8988T (cell line): ENCODE measurements around the gene KNCN.

ENCODE experiments used
- DNase-seq: peaks from one replicate; pipeline ENCODE4 v3.0.0; 2011

The KNCN gene

DNA sequence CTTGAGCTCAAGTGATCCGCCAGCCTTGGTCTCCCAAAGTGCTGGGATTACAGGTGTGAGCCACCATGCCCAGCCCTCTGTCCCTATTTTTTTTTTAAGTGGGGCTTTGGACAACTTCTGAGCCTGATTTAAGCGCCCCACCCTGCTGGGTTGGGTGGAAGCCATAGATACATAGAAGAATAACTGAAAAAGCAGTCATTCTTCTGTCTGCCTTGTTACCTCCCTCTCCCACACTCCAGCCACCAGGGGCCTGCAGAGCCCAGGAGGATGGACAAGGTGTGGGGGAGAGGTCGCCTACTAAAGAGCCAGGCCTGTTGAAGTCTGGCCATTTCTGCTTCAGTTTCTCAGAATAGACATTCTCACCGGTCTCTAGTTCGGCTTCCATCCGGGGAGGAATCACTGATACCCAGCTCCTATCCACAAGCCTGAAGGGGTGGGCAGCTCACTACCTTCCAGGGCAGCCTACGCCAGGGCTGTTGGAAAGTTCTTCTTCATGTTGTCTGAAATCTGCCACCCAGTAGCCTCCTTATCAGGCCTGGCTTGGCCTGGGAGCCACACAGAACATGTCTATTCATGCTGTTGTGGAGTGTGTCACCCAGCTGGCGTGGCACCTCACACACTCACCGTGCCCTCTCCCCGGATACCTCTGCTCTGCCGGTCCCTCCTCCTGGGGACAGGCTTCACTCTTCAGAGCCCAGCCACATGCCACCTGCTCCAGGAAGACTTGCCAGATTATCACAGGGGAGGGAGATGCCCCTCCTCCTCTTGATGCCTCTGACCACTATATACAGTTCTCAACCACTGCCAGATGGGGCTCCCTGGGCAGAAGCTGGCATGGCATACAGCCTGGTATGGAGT lies 27.7 kb downstream of the KNCN start:
- DNase-seq, result no peak

DNA sequence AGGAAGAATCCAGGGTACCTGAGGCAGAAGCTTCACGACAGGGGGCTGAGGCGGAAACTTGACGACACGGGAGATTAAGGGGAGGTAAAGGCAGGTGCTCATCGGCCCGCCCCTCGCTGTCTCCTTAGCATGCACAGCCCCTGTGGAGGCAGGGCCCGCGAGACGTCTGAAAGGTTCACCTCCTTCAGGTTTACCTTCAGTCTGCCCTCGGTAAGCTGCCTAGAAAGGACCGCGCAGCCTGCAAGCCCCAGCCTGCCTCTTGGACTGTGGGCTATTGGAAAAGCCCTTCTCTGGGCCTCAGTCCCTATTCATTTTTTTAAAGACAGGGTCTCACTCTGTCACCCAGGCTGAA lies 28.5 kb downstream of the KNCN start:
- DNase-seq, result no peak

DNA sequence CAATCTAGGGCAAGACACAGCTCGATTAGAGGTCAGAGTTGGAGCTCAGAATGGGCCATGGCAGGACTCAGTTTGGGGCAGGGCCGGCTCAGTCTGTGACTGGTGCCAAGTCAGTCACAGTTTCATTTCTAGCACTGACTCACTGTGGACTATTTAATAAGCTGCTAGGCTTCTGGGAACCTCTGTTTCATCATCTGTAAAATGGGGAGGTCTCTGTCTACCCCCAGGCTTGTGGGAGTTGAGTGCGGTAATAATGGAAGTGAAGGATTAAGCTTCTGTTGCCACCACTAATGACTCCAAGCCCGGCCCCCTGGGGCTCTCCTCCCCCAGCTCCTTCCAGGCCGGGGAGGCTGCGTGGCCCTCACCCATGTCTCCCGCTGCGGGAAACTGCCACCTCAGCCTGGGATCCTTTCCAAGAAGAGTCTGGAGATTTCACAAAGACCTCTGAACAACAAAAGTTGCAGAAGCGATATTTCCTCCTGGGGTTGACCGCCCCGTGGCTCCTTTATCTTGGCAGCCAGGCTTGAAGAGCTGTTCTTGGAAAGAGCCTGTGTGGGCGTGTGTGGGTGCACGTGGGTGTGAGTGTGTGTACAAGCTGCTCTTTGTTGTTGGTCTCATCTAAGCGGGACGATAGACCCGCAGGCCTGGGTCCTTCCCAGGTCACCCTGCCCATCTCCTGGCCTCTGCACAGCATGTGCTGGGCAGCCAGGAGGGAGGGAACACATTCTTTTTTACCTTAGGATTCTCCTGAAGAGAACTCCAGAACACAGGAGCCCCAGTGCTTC lies 29.1 kb downstream of the KNCN start:
- DNase-seq, result no peak

DNA sequence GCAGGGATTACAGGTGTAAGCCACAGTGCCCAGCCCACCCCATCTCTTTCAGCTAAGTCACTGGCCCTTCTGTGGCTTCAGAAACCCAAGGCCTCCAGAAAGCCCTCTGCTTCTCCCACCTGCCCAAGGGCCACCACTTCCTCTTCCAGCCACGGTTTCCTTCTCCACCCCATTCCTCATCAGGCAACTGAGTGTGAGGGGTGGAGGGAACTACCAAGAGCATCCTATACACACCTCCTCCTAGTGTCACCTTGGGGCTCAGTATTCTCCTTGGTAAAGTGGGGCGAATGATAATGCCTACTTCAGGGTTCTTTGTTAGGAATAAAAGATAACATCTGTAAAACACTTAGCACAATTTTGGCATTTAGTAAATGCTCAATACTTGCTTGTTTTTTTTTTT lies 30.0 kb downstream of the KNCN start:
- DNase-seq, result no peak

DNA sequence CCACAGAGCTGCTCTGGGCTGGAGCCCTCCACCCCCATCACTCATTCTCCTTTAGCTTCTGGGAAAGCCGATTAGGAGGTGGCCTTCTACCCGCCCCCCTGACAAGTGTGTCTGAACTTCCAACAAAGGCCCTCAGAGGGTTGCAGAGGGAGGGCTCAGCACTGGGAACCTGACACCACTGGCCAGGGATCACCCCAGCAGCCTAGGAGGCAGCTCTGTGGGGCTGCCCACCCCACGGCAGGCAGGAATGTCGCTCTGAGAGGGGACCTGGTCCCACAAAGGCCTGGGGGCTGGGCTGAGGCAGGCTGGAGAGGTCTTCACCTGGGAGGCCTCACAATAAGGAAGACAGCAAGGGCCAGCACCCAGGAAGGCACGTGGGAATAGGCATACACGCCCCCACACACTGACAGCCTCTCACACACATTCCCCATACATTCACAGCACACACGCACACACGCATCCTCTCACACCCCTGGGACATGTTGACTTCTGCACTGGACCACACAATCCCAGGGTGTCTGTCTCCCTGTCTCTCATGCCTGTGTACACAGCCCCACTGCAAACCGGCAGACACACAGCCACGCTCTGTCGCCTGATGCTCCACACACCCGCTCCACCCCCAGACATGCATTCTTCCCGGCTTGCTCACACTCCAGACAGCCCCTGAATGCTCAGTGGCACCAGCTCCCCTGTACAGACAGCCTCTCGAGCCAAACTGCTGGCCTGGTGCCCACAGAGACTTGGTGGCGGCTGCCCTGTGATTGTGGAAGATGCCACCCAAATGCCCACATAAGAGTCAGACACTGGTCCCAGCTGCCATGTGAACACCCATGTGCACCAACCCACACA lies 31.2 kb downstream of the KNCN start:
- DNase-seq, result peak; percentile 63

DNA sequence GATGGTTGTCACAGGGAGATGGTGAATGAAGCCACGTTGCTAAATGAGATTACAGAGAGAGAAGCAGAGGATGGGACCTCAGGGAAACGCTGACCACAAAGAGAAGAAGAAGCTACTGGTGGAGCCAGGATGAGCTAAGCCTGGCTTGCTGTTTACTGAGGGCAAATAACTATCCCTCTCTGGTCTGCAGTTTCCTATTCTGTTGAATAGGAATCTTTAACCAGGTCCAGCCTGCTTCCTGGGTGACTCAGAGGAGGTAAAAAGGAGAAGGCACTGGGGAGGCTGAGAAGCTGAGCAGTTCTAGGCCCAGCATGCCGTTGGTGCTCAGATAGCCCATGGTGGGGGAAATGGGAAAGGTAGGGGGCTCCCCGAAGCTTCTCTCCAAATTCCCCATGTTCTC lies 32.2 kb downstream of the KNCN start:
- DNase-seq, result no peak

DNA sequence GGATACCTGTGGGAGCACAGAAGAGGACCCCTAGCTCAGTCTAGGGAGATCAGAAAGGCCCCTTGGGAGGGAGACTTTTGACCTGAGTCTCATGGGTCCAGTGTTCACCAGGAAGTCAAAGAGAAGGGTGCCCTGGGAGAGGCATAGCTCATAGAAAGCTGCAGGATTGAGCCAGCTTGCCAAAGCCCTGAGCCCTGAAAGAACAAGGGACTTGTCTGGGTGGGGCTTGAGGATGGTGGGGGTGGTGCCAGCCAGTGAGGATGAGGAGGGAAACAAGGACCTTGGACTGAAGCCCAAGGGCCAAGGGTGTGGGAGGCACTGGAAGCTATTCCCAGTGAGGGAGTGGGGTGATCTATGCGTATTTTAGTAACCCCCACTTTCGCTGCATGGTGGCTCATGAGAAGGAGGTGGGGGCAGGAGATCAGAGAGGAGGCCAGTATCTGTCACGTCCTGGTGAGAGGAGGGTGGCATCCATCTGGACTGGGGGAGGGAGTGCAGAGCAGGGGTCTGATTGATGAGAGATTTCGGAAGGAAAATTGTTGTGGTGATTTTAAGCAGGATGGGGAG lies 33.4 kb downstream of the KNCN start:
- no peak for DNase-seq

DNA sequence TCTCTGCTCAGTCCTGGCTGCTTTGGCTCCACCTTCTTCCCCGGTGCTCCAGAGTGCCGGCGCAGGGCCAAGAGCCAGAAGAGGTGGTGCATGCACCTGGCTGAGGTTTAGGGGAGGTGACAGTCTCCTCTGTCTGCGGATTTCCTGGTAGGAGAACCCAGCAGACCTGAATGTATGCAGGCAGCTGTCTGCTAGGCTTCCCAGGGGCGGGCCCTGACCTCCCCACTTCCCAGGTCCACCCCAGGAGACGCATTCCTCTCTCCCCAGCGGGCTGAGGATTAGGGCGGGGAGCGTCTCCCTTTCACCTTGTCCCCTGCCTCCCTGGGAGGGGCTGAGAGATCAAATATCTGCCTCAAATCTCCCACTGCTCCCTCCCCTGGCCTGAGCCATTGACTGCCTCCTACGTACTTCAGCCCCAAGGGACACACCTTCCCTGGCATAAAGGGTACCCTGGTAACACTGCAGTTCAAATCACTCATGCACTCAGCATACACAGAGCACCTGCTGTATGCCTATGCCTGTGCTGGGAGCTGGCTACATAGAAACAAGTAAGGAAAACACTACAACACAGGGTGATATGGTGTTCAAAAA lies 34.3 kb downstream of the KNCN start:
- no peak for DNase-seq

DNA sequence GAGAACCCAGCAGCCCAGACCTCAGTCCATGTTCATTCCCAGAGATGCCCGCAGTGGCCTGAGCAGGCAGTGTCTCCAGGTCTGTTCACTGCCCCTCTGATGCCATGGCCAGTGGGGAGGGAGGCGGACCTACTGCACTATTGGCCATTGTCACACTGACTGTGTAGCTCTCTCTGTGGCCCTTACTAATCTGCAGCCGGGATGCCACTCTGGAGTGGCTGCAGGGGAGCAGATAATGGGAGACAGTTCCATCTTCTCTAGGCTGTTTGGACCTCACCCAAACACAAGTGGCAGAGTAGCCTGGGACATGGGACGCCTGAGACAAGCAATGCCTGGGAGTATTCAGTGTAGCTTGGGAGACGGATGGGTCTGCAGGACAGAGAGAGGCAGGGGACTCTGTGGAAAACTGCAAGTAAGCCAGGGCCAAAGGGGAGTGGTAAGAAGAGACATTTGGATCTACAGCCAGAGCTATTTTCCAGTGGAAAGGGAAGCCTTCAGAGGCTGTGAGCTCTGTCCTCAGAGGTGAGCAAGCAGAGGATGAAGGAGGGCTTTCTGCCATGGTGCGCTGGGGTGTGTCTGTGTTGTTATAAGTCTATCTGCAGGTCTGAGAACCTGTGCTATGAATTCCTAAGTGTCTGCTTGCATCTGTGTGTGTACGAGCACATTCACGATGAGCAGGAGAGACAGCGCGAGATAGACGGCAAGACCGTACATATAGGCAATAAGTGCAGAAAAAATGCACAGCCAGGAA lies 35.1 kb downstream of the KNCN start:
- DNase-seq, result no peak

DNA sequence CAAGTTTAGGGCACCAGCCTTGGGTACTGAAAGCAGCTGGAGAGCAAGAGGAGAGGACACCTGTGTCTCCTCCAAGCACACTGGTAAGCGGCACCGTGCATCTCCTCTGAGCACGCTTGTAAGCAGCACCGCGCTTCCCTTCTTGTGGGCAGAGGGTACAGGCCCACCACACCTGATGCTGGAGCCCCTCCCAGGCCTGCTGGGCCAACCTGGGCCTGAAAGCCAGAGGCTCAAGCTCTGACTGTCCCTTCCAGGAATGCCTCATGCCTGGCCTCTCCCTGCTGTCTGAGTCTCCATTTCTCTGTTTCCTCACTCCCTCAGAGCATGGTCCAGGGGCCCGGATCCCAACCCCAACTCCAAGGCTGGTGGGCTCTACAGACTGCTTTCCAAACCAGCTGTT lies 35.9 kb downstream of the KNCN start:
- DNase-seq, result no peak

DNA sequence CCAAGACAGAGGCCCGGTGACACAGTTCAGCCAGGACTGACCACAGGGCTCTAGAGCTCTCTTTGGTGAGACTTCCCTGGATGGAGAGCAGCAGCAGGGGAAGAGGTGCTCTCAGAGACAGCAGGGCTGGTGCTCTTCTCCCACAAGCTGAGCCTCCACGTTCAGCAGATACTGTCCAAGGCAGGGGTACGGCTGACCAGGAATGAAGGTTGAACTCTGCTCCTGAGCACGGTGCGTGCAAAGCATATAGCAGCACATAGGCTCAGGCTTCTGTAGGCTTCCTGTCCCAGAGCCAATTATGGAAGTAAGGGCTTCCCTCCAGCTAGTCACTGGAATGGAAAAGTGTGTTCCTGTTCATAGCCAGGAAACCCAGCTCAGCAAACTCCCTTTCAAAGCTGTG lies 37.9 kb downstream of the KNCN start:
- DNase-seq, result no peak

DNA sequence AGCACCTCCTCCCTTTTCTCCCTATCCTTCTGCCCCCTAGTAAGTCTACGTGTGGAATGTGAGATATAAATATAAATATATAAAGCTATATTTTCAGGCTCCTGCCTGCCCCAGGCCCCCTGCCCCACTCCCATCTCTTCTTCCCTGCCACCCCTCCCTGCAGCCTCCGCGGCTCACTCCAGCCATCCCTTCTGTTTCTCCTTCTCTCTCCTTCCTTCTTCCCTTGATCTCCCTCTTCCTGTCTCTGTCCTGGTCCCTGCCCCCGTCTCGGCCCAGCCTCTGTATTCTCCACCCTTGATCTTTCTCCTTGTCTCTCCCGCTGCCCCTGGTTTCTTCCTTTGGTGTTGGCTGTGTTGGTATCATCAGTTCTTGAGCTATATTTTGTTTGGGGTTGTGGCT lies 38.7 kb downstream of the KNCN start:
- no peak for DNase-seq

DNA sequence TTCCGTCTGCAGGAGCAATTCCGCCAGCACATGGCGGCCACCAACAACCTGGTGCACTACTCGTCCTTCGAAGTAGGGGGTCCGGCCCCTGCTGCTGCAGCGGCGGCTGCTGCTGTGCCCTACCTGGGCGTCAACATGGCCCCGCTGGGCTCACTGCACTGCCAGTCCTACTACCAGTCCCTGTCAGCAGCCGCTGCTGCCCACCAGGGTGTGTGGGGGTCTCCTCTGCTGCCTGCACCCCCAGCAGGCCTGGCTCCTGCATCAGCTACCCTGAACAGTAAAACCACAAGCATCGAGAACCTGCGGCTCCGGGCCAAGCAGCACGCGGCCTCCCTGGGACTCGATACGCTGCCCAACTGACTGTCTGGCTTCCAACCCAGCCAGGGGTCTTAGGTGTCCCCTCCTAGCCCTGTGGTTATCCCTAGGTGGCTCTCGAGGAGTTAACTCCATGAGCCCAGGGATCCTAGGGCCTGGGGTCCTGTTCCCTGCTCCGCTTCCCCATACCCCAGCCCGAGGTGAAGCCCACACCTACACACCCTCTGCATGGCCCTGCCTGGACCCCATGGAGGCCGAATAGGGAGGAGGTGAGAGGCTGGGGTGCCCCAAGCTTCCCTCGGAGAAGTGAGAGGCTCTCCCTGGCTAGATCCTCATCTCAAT lies 39.2 kb downstream of the KNCN start:
- no peak for DNase-seq

DNA sequence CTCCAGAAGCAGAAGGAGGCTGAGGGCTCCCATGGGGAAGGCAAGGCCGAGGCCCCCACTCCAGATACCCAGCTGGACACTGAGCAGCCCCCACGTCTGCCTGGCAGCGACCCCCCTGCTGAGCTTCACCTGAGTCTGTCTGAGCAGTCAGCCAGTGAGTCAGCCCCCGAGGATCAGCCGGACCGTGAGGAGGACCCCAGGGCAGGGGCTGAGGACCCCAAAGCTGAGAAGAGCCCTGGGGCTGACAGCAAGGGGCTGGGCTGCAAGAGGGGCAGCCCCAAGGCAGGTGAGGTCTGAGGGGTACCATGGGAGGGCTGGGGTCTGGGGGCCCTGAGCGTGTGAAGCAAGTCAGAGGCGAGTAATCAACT lies 40.5 kb downstream of the KNCN start:
- DNase-seq, result no peak

DNA sequence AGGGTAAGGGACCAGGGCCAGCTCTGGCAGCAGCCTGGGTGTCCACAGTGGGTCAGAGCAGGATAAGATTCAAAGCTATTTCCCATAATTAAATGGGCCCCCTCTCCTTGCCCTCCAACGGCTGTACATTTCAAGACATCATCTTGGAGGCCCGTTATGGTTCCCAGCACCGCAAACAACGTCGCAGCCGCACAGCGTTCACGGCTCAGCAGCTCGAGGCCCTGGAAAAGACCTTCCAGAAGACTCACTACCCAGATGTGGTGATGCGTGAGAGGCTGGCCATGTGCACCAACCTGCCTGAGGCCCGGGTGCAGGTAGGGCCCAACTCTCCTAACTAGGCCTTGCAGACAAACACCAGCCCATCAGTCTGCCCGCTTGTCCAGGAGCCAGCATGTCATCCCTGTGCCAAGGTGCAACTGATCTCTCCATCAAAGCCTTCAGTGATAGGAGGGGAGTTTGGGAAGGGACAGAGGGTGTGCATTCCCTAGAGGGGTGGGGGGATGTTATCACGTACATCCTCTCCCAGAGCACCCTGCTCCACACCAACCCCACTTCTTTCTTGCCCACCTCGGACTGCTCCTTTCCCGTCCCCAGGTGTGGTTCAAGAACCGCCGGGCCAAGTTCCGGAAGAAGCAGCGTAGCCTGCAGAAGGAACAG lies 41.0 kb downstream of the KNCN start:
- DNase-seq, result no peak

DNA sequence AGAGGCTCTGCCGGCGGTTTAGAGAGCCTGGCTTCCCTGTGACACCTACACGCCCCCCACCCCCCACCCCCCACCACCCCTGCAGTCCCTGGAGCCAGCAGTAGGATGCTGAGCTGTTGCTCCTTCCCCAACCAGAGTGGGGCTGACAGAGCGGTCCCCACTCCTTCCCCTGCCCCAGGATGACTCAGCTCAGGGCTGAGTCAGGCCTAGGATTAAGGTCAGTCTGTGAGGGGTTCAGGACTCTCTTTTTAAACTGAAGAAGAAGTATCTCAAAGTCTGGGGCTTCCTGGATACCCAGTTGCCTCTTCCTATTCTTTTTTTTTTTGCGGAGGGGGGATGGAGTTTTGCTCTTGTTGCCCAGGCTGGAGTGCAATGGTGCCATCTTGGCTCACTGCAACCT lies 42.7 kb downstream of the KNCN start:
- DNase-seq, result no peak

DNA sequence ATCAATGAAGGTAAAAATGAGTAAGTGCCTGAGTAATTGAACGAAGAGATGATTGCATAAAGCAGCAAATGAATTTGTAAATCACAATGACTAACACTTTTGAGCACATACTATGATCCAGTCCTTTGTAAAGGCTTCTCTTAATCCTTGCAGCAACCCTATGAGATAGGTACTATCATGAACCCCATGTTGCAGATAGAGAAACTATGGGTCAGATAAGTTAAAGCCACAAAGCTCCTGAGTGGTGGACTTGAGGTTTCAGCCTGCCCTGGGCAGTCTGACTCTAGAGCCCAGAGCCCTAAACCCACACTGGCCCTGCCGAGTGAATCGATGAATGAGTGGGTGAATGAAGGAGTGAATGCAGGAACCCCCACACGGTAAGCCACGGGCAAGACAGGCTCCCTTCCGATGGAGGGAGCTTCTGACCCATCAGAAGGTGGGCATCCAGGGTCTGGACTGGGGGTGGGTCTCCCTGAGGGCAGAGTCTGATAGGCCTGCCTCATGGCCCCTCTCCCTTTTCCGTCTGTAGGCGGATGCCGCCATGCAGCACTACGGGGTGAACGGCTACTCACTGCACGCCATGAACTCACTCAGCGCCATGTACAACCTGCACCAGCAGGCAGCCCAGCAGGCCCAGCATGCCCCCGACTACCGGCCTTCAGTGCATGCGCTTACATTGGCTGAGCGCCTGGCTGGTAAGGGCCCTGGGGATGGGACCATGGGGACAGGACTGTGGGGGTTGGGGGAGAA lies 44.8 kb downstream of the KNCN start:
- DNase-seq, result no peak

DNA sequence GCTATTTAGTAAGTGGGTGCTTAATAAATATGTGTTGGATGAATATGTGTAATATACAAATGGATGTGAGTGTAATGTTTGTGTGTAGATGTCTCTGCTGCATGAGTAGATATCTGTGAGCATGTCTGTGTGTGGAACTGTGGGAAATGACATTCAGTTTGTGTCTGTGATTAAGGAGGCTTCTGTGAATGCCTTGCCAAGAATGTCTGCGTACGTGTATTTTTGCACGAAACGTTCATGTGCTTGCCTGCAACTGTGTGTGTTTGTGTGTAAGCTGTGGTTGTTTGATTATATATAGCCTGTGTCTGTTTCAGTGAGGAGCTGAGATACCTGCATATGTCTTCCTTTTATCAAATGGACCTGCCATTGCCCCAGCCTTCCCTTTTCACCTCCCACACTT lies 48.0 kb downstream of the KNCN start:
- DNase-seq, result no peak

DNA sequence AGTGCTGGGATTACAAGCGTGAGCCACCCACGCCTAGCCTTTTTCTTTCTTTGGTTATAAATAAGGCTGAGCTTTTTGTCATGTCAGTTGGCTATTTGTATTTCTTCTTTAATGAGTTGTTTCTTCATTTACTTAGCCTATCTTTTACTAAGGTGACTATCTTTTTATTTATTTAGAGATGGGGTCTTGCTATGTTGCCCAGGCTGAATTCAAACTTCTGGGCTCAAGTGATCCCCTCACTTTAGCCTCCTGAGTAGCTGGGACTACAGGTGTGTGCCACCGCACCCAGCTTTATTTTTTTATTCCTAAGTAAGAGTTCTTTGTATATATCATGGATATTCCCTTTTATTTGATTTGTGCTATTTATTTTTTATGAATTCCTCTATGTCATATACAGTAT lies 49.9 kb downstream of the KNCN start:
- DNase-seq, result no peak

DNA sequence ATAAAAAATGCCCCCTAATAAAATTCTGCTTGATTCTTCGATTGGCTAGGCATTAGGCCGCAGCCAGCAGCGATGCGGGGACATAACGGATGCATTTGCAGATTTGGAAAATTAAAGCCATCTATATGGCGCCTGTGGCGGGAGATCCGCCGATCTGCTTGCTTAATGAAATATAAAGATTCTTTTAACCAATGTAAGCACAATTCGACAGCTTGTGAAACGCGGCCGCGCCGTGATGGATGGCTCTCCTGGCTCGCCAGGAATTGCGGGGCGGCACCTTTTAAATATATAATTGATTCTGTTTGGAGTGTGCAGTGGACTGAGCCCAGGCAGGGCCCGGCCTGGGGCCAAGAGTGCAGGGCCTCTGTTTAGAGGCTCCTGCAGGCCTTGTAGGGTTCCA lies 53.8 kb downstream of the KNCN start:
- DNase-seq, result no peak
